ENCODE results near the gene TMEM252. TPM values are rescaled to one million over a fixed set of nuclear protein-coding genes. Genes with fewer than 3 reads are reported as not detected.

TMEM252 gene
- total and polyA plus RNA-seq, 12 donors: 0.03 to 0.51 TPM; not detected in 10

DNA sequence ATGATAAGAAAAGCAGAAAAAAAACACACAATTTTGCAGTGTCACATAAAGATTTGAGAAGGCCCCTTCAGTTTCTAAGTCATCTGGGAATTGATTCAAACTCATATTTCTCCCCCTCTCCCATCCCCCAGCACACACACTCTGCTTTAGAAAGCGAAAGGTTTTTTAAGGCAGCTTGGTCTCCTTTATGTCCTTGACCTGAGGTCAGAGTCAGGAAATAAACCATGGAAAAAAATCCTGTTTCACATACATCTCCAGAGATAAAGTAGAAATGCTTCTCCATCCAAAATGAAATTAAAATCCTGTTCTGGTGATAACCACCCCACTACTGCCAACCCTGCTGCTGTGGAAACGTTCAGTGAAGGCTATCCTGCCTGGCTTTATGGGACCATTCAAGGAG, 52.6 kb downstream of the TMEM252 start:
- H3K9me3 ChIP-seq: peaks cover 0 to 22% (median 8%) of the 10 kb centered on the region in 11 donors
- DNase-seq (no peak), ATAC-seq (peak in 1 of 8 donors; percentile 18)
- no peaks in the 10 kb centered on the region for H3K27me3 ChIP-seq
- H3K4me3 ChIP-seq: no peak overlapping the region
- intact Hi-C loops (cut with DNase I): no loop called here
- H3K27ac ChIP-seq: peak overlapping the region in 5 of 10 donors; percentile 15 to 64 (median 36)
- WGBS, 2 donors: 30 to 33% methylated on average over 2 of the region's 2 CpGs
- H3K36me3 ChIP-seq: peaks cover 0 to 83% (median 20%) of the 10 kb centered on the region in 9 donors
- no peak for TF ChIP-seq CTCF (IDR thresholded peaks at IDR 0.05)
- H3K4me1 ChIP-seq: peaks cover 0 to 34% (median 14%) of the 10 kb centered on the region in 9 donors

Other genes starting within 250 kb of the TMEM252 start
- gene FOXD4L3, start 238.0 kb downstream of the TMEM252 start, total RNA-seq: not detected
- gene FOXD4L3, start 238.0 kb downstream of the TMEM252 start, polyA plus RNA-seq: not detected
- 100 to 1,000 TPM; 133 to 245 (median 181) TPM for gene PGM5, start 184.3 kb downstream of the TMEM252 start, total RNA-seq
- 10 to 100 TPM; 26.8 to 58.1 TPM for gene PGM5, start 184.3 kb downstream of the TMEM252 start, polyA plus RNA-seq
- gene PIP5K1B, start 164.4 kb upstream of the TMEM252 start, total RNA-seq: 10 to 100 TPM; 32.2 to 90.8 (median 49.7) TPM
- 10 to 100 TPM in 1 of 2 donors, 1 to 10 TPM in 1; 5.6 to 23.3 TPM for gene PIP5K1B, start 164.4 kb upstream of the TMEM252 start, polyA plus RNA-seq